HepG2 (cell line): Measurements from ENCODE around the gene MAP3K14.

Experiments used
- BRF2 ChIP-seq: sonication (generic); formaldehyde crosslinking; IDR thresholded peaks from 2 replicates; pipeline ENCODE4 v1.8.1; 2022; ENCODE audit warnings: mild to moderate bottlenecking, missing genetic modification reagents
- CREM ChIP-seq, 2 experiments: sonication (generic) in 1 of 2; formaldehyde crosslinking in 1 of 2; IDR thresholded peaks; 2 replicates each; pipeline versions ENCODE4 v1.4.0 to v1.6.1; 2016 to 2020; ENCODE audit warnings: antibody characterized with exemption in 1 of 2, mild to moderate bottlenecking in 1 of 2, missing genetic modification reagents in 1 of 2
- GATAD1 ChIP-seq: IDR thresholded peaks from 2 replicates; pipeline ENCODE4 v1.6.1; 2016; ENCODE audit warnings: missing genetic modification reagents, missing compliant biosample characterization
- GLI4 ChIP-seq: sonication (generic); formaldehyde crosslinking; IDR thresholded peaks from 2 replicates; pipeline ENCODE4 v1.5.1; 2020; ENCODE audit warnings: missing genetic modification reagents, mild to moderate bottlenecking, moderate library complexity, borderline replicate concordance
- NBN ChIP-seq: fragments of 450-650 bp; conservative IDR thresholded peaks from 2 replicates; pipeline ENCODE4 v1.6.1; 2017
- POLR2A ChIP-seq, 2 experiments: IDR thresholded peaks; 2 replicates each; pipeline ENCODE4 v1.6.1; 2011; ENCODE audit warnings: low read depth in 2 of 2, low read length in 2 of 2, mild to moderate bottlenecking in 1 of 2, moderate library complexity in 1 of 2; ENCODE audit not compliant: insufficient read depth in 1 of 2
- PRDM15 ChIP-seq: sonication (generic); formaldehyde crosslinking; IDR thresholded peaks from 2 replicates; pipeline ENCODE4 v1.4.0; 2020; ENCODE audit warnings: missing genetic modification reagents
- STAT6 ChIP-seq: sonication (generic); formaldehyde crosslinking; IDR thresholded peaks from 2 replicates; pipeline ENCODE4 v1.4.0; 2020; ENCODE audit warnings: missing genetic modification reagents, mild to moderate bottlenecking, borderline replicate concordance
- ZFP1 ChIP-seq: IDR thresholded peaks from 2 replicates; pipeline ENCODE4 v1.6.1; 2016

GRCh38 chr17:45307290-45308015, 9.4 kb downstream of the MAP3K14 start:
- TF ChIP-seq GATAD1 (CRISPR knock-in tag) (no peak), STAT6 (CRISPR knock-in tag) (no peak), NBN (no peak), CREM (IDR thresholded peaks at IDR 0.05) (no peak), CREM (CRISPR knock-in tag; IDR thresholded peaks at IDR 0.05) (no peak), POLR2A (IDR thresholded peaks at IDR 0.05; ENCODE audit: insufficient read depth in 1 of 2, low read depth in 2 of 2, low read length in 2 of 2) (no peak), PRDM15 (no peak), ZFP1 (no peak), GLI4 (no peak), BRF2 (CRISPR knock-in tag) (no peak)
